Thoracic aorta endothelial cell (primary cell): ENCODE results near the gene UTP25. TPM values are rescaled to one million over a fixed set of nuclear protein-coding genes. Genes with fewer than 3 reads are reported as not detected.

Experiments
- total RNA-seq: library from RNA; depleted of rRNA; stranded (reverse); fragments of >200 nt; gene quantifications from 2 replicates; pipeline ENCODE4 v1.2.3, GENCODE V29; 2012

UTP25 gene
- total RNA-seq: 16.8 and 18.2 TPM in 2 replicates

GRCh38 chr1:209827384-209828262 is at the start of gene UTP25:
Gene UTP25, plus strand, starts transcription at chr1:209827972. Its CDS starts 92 bp downstream, at chr1:209828064.

DNA sequence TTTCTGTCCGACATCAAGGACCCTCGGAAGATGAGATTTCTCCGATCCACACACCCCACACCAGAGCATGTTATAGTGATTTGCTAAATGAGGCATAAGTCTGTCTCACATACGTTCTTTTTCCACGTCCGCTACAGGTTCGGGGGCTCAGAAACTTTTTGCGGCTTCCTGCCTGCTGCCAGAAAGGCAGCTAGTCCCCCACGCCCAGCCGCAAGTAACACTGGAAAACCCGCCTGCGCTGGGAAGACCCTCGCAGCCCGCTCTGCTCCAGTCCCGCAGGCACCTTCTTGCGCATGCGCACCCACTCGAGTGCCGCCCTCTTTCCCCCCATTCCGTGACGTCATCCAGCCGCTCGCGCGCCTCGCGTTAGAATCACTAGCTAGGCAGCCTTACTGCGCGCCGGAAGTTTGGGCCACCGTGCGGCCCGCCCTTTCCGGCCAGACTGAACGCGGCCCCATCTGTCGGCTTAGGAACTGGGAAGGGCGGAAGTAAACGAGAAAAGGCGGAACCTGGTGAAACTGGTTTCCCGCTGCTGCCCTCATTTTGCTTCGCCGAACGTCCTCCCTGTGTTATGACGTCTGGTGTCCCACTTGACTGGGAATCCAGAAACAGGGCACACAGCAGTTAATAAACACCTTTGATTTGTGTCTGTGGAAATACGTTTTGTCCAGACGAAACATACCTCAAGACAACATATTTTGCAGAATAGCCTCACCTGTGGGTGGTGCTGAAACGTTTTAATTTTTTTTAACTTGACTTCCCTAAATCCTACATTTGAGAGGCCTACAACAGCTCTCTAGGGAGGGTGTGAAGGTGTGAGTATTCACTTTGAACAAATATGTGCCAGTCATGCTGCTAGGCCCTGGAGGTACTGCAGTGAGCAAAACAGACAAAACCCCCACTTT is 43.3 kb upstream of the UTP25 start, which contains the start of gene C1orf74:
TSS of gene C1orf74 (minus strand) at position 295 of the 905 bp plus-strand sequence. CDS start 925 bp downstream, outside the sequence.

DNA sequence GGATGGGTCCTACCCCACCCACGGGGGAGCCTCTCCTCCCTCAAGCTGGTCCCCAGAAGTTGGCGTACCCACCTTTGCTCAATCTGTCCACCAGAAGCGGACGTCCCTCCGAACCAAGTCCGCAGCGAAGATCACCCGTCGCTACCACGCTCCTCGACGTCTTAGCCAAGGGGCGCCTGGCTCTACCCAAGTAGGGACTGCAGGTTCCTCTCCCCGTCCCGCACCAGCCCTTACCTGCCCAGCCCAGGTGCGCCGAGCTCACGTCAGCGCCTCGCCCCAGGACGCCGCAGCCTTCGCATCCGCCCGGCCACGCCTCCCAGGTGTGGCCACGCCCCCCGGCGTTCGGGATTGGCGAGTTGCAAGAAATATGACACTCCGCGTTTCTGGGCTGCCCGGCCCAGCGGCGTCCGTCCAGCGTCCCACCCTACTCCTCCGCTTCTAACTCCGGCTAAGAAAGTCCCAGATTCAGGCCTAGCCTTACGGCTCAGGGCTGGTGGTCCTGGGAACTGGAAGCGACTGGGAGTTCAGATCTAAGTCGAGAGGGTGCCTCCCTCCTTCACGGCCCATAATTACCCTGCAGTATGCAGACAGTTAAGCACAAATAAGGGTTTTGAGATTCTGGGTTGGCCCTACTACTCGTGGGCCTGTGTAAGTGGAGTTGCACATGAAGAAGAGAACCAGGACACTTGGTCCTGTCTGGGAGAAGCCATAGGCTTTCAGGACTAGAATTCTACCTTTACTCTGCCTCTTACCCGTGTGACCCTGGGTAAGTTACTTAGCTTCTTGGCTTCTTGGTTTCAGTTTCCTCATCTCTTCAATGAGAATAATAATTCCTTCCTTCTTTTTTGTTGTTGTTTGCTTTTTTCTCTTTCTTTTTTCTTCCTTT is 21.7 kb upstream of the UTP25 start, which contains the start of gene IRF6:
TSS of gene IRF6 (minus strand) at position 268 of the 886 bp plus-strand sequence. CDS start 4,729 bp downstream, outside the sequence.

Other genes with a start within 250 kb of the UTP25 start
- not detected in 2 replicates for gene CAMK1G, start 244.3 kb upstream of the UTP25 start, total RNA-seq
- gene LAMB3, start 175.5 kb upstream of the UTP25 start, total RNA-seq: 3.3 and 3.7 TPM in 2 replicates
- gene G0S2, start 152.6 kb upstream of the UTP25 start, total RNA-seq: 0.72 and 4.7 TPM in 2 replicates
- not detected in 2 replicates for gene HSD11B1, start 123.1 kb upstream of the UTP25 start, total RNA-seq
- gene TRAF3IP3, start 71.9 kb upstream of the UTP25 start, total RNA-seq: not detected in 2 replicates
- 3.2 and 4.6 TPM in 2 replicates for gene C1orf74, start 43.4 kb upstream of the UTP25 start, total RNA-seq
- 14.1 and 20.8 TPM in 2 replicates for gene IRF6, start 21.8 kb upstream of the UTP25 start, total RNA-seq
- gene SYT14, start 110.2 kb downstream of the UTP25 start, total RNA-seq: 1.2 and 1.4 TPM in 2 replicates